Keratinocyte (primary cell): ENCODE results near the gene ZMIZ1.

ENCODE experiments used
- CTCF ChIP-seq, 3 experiments: IDR thresholded peaks in 1 of 3; conservative IDR thresholded peaks in 1 of 3; optimal IDR thresholded peaks in 1 of 3; 2 replicates in 2 of 3; 3 replicates in 1 of 3; pipeline versions ENCODE3 to v1.5.1; 2011; ENCODE audit warnings: low read length in 3 of 3, mild to moderate bottlenecking in 3 of 3, moderate library complexity in 2 of 3, control low read depth in 1 of 3, inconsistent platforms in 1 of 3; ENCODE audit not compliant: insufficient read depth in 2 of 3; ENCODE audit errors: extremely low read depth in 1 of 3
- EZH2 ChIP-seq: IDR thresholded peaks from one replicate; pipeline ENCODE4 v1.6.1; 2012; ENCODE audit warnings: inconsistent platforms, mild to moderate bottlenecking, low read length, moderate library complexity

- TF ChIP-seq CTCF (optimal IDR thresholded peaks at IDR 0.05 in 1 of 3, IDR thresholded peaks at IDR 0.05 in 1 of 3, conservative IDR thresholded peaks at IDR 0.05 in 1 of 3; ENCODE audit: extremely low read depth in 1 of 3, insufficient read depth in 2 of 3, low read length in 3 of 3) (no peak), EZH2 (no peak)
These were observed 44.2 kb downstream of the ZMIZ1 start for GRCh38 chr10:79112881-79113431.
